Activated gamma-delta T cell (primary cell): ENCODE measurements around the gene TAF10.
A peak's percentile ranks its signal among the peaks of the same experiment; 100 is the strongest.

ENCODE experiments used
- DNase-seq: peaks from one replicate; lab custom pipeline; 2025; lab: John Stamatoyannopoulos, UW
- total RNA-seq, 2 donors: gene quantifications; one replicate each; lab custom pipeline; 2026; lab: John Stamatoyannopoulos, UW

The TAF10 gene
- 21.1 to 25.6 reads per million in 2 donors for total RNA-seq

GRCh38 chr11:6612213-6613041 is at the start of gene TAF10:
TSS of gene TAF10 (minus strand) at chr11:6612216. CDS start at chr11:6612189, 27 bp downstream.
- peak; percentile 91 for DNase-seq

GRCh38 chr11:6660712-6661111 is 48.7 kb upstream of the TAF10 start:
- no peak for DNase-seq

DNA sequence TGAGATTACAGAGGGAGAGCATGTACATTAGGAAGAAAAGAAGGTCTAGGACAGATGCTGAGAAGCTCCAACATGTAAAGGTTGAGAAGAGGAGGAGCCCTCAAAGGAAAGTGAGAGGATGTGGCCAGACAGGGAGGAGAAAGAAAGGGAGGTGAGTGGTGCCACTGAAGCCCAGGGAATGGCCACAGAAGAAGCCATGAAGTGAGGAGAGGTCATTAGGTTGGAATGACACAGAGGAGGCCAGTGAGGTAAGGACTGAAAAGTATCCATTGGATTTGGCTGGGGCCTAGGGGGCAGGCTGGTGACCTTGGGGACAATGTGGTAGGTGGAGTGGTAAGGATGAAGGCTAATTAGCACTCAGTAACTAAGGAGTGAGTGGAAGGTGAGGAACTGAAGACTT is 46.6 kb upstream of the TAF10 start:
- no peak for DNase-seq

DNA sequence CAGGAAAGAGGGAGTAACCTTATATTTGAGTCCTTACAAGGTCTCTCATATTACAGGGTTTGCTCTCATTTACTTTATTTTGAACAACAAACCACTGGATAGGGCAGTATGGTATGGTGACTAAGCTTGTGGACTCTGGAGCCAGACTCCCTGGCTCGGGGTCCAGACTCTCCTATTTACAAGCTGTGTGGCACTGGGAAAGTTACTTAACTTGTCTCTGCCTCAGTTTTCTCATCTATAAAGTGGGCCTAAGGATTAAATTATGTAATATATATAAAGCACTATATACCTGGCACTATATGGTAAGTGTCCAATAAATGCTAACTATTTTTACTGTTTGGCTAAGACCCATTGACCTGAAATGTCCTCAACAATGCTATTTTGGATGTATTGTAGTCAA is 45.3 kb upstream of the TAF10 start:
- no peak for DNase-seq

GRCh38 chr11:6656936-6657335 is 44.9 kb upstream of the TAF10 start:
- DNase-seq: no peak

GRCh38 chr11:6656584-6656915 is 44.5 kb upstream of the TAF10 start:
- no peak for DNase-seq

DNA sequence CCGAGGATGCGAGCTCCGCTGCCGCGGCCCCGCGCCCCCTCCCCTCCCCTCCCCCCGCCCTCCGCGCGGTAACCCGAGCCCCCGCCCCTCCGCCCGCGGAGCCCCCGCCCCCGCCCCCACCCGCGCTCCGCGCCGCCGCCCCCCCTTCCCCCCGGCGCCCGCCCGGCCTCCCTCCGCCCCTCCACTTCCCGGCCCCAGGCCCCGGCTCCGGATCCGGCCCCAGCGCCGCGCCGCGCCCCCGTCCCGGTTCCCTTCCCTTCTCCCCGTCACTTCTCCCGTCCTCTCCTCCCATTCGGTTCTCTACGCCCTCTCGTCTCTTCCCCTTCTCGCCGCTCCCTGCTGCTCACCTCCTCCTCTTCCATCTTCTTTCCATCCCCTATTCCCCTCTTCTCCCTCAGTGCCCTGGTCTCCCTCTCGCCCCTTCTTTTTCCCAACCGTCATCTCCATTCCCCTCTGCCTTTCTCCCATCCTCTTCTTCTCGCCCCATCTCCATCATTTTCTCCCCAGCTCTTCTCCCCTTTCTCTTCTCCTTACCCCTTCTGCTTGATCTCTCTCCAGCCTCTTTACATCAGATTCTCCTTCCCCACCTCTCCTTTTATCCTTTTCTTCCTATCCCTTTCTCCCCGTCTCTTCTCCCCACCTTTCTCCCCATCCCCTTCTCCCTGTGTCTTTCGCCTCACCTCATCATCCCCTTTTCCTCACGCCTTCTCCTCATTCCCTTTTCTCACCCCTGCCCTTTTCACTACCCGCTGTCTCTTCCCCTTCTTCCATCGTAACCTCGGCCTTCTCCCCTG is 44.0 kb upstream of the TAF10 start, which contains the start of gene DCHS1:
DCHS1 (minus strand) TSS at position 20 of the 794 bp plus-strand sequence. CDS start 14,196 bp downstream, outside the sequence.
- no peak for DNase-seq

DNA sequence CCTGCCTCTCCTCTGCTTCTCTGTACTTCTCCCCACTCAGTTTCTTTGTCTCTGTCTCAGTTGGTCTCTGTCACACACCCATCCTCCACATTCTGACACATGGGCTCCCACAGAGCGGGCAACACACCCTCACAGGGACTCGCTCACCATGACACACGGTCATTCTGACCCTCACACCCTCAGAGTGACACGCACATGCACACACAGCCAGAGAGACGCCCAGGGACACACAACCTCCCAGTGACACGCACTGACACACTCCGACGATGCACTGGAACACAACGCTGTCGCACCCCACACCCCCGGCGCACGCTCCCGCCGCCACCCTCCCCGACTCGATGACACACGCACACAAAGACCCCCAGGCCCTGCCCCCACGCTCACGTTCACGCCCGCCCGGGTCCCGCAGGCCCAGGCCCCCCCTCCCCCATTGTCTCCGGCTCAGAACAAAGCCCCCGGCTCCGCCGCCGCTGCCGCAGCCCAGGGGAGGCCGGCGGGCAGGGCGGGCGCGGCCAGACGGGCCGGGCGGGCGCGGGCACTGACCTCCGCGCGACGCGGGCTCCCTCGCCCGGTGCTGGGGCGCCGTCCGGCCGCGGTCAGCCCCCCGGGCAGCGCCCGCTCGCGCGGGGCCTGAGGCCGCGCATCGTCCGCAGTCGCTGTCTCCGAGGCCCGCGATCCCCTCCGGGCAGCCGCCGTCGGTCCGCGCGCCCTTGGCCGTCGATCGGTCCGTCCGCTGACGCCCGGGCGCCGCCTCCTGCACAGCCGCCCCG is 43.2 kb upstream of the TAF10 start:
- no peak for DNase-seq

DNA sequence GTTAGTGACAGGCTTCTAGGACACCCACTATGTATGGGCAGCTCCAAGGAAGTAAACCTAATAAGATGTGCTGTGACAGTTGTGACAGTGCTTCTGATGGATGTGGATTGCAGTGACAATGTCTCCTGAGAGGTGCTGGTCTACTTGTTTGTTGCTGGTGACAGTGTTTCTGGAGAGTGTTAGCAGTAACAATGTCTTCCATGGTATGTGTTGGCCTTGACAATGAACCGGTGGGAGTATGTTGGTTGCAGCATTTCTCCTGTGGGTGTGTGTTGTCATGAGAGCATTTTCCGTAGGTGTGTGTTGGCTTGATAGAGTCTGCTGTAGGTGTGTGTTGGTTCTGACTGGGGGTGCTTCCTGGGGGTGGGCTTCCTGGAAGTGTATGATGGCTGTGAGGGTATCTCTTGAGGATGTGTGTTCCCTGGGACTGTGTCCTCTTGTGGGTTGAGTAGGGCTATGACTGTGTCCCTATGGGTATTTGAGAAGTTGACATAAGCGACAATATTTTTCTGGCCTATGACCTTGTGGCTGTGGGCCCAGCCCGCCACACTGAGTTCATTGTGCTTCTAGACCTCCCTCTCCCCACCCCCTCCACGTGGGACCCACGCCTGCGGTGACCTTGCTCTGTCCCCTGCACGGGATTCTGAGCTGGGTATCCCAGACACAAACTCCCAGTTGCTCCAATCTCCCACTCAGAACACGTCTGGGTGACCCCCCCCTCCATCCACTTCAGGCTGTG is 42.4 kb upstream of the TAF10 start:
- no peak for DNase-seq

DNA sequence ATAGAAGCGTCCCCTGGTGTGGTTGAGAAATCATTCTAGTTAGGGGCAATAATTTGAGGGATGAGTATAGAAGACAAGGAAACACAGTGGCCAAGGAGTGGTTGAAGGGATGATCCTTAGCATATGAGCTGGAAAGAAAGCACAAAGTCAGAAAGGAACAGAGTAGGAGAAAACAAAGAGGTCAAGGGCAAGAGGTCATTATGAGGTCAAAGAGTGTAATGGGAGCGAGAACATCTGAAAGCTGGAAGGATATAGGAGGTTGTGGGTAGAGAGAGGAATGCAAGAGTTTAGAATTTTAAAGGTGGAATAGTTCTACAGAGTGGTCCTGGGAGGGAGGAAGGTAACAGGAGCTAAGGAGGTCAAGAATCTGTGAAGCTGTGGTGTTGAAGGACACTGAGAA is 41.6 kb upstream of the TAF10 start:
- no peak for DNase-seq

- no peak for DNase-seq
Measured at GRCh38 chr11:6653097-6653496, 41.1 kb upstream of the TAF10 start.

- no peak for DNase-seq
Measured at GRCh38 chr11:6652182-6652581, 40.2 kb upstream of the TAF10 start.

GRCh38 chr11:6650980-6651379 is 39.0 kb upstream of the TAF10 start:
- DNase-seq: no peak

- DNase-seq: no peak
Measured at GRCh38 chr11:6650104-6650503, 38.1 kb upstream of the TAF10 start.

DNA sequence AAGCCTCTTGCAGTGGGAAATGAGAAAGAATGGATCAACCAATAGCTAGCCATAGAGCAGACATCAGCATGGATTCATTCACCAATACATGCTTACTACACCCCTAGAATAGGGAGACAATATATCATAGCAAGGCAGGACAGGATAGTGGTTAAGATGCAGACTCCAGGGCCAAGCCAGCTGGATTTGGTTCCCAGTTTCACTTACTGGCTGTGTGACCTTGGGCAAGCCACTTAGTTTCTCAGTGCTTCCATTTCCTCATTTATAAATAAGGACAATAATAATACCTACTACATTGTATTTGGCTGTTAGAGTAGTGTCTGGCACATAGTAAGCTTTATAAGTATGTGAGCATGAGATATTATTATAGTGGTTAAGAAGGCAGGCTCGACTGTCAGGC is 36.5 kb upstream of the TAF10 start:
- no peak for DNase-seq

DNA sequence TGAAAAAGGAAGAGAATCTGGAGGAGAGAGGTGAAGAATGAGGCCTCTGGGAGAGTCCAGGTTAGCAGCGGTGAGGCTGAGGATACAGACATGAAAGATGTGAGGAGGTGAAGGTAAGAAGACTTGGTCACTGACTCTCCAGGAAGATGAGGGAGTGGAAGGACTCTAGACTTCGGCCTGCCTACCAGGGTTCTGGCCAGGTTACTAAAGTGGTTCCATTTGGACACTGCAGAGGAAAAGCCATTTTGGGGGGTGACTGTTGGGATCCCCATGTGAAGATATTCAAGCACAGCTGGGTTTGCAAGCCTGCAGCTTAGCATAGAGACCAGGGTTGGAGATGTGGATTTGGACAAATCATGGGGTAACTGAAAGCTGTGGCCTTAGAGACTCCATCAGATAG is 35.8 kb upstream of the TAF10 start:
- no peak for DNase-seq

- DNase-seq: no peak
Measured at GRCh38 chr11:6646918-6647679, 35.1 kb upstream of the TAF10 start.

- no peak for DNase-seq
Measured at GRCh38 chr11:6646576-6646917, 34.5 kb upstream of the TAF10 start.

DNA sequence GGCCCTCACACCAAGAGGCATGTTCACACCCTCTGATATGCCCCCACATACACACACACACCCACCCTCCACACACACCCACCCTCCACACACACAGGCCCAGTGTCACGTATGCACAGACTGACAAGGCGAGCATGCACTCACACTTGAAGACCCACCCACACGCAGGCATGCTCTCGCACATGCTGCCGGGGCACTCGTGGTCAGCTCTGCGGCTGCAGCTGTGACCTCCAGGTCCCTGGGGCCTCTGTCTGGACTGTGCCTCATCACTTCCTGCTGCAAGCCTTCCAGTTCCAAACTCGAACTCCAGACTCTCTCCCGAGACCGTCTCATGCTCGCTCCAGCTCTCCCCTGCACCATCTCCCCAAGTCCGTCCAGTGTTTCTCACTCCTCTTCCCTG is 34.1 kb upstream of the TAF10 start:
- no peak for DNase-seq

DNA sequence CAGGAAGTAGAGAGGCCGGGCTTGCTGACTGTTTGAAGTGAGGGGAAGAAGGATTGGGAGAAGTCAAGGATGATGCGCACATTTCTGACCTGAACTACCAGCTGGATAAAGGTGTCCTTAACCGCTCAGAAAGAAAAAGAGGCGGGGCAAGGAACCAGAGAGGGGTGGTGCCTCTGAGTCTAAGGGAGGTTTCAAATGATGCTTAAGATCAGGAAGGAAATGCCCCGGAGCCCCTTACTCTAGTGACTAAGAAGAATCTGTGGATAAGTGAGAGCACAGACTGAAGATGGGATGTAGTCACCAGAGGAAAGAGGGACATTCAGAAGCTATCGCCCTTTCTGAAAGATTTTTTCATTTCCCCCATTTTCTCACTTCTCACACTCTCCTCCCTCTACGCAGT is 30.9 kb upstream of the TAF10 start:
- no peak for DNase-seq
